Effector CD4-positive, alpha-beta T cell (primary cell): Measurements from ENCODE around the gene TRPM1.

Experiments
- DNase-seq: peaks from one replicate; pipeline ENCODE4 v3.0.0-alpha.2; 2020

The TRPM1 gene

GRCh38 chr15:31081588-31082250 lies 19.8 kb downstream of the TRPM1 start:
- no peak for DNase-seq

DNA sequence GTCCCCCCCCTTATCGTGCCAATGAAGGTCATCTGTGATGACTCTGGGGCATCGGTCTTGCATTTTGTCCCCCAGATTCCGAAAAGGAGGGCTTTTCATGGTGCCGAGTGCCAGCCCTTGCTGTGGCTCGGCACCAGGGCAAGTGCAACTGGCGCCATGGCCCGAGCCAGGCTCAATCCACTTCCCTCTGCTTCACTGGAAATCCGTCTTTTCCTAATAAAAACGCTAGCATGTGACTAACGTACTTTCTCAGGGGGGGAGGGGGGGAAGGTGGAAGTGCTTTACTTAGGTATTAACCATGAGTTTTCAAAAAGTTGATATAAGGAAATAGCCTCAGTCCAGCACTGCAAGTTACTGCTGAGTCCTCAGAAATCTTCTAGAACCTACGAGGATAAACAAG lies 20.5 kb downstream of the TRPM1 start:
- no peak for DNase-seq

DNA sequence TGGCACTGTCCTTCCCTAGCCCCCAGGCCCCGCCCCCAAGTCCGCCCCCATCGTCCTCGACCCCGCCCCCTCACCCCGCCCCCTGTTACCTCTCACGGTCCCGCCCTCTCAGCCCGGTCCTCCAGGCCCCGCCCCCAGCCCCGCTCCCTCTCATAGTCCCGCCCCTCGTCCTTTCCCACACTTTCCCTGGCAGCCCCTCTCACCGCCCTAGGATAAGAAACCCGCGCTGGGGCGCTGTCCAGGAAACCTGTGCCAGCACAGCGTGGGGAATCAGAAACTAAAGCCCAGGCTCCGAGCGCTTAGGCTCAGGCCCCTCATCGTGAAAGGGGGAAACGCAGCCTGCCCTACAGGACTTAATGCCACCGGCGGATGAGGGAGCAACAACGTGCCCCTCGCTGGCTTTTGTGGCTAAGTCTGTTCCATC lies 20.9 kb downstream of the TRPM1 start:
- no peak for DNase-seq

GRCh38 chr15:31079519-31079918 lies 22.0 kb downstream of the TRPM1 start:
- DNase-seq, result no peak

- no peak for DNase-seq
Measured at GRCh38 chr15:31078471-31078870, 23.1 kb downstream of the TRPM1 start.

DNA sequence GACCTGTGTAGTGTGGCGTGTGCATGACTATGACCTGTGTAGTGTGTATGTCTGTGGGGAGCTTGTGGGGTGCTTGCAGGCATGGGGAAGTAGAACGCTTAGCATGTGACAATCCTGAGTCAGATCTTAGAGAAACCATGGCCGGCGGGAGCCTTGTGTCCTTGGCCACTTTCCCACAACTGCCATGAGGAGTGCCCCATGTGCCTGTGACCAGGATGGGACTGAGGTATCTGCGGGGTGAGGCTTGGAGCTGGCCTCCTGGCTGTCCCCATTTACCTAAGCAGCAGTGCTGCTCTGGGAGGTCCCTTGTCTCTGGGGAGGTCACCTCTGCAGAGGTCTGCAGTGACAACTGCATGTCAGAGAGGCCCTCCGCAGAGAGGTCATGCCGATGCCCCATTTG lies 23.6 kb downstream of the TRPM1 start:
- no peak for DNase-seq

DNA sequence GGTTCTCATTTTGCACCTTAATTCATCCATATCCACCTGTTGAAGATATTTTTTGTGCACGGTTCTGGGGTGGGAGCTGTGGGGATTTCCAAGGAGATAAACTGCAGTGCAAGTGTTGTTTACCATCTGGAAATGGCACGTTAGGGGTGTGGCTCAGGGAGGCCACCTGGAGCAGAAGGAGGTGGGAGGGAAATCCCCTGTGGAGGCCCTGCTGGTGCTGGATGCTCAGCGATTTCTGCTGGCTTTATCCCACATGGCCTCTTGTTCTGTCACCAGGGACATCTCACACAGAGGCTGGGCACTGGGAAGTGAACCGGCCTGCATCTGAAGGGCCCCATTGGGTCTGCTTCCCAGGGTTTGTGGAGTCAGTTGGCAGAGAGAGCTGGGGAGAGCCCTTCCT lies 24.3 kb downstream of the TRPM1 start:
- DNase-seq, result no peak

- DNase-seq, result no peak
Measured at GRCh38 chr15:31074321-31074720, 27.2 kb downstream of the TRPM1 start.

- DNase-seq, result no peak
Measured at GRCh38 chr15:31070867-31071266, 30.7 kb downstream of the TRPM1 start.

DNA sequence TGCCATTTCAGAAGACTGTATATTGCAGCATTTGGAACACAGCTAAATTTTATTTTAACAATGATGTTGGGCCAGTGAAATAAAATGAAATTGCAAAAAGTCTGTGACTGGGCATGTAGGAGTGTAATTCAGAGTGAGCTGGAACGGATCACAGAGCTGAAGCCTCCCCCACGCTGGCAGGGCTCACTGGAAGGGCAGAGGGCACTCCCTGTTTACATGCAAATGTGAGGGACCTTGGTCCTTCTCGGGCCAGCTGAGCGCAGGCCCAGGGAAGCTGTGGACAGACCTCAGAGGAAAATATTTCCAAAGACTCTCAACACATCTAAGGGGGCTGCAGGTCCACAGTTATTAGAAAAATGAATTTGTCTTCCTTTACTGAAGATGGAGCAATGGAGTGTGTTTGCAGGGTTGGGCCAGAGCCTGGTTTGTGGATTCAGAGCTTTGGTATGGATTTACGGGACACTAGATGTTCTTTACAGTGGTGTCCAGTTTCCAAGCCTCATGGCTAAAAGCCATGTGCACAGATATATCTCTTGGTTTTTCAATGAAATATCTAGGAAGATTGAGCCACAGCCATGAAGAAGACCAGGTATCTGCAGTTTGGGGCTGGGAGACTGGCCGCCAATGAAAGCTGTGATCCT lies 32.0 kb downstream of the TRPM1 start:
- DNase-seq, result no peak

DNA sequence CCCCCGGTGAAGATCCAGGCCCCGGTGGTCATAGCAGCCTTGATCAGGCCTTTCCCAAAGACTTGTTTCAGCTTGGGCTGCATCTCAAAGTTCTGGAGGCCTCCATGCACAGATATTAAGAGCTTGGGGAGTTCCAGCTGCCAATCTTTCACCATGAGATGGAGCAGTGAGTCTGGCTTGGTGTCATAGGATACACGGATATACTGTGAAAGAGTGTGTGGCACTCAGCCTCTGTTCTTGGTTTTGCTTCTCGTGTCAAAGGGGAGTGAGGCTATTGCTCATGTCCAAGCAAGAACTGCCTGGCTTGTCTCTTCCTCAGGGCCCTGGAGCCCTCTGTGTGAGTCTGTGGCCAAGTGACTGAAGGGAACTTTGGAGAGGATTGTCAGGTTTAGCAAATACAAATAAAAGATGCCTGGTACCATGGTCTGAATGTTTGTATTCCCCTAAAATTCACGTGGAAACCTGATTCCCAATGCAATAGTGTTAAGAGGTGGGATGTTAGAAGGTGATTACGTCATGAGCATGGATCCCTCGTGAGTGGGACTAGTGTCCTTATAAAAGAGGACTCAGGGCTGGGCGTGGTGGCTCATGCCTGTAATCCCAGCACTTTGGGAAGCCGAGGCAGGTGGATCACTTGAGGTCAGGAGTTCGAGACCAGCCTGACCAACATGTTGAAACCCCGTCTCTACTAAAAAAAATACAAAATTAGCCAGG lies 33.5 kb downstream of the TRPM1 start:
- DNase-seq, result no peak

DNA sequence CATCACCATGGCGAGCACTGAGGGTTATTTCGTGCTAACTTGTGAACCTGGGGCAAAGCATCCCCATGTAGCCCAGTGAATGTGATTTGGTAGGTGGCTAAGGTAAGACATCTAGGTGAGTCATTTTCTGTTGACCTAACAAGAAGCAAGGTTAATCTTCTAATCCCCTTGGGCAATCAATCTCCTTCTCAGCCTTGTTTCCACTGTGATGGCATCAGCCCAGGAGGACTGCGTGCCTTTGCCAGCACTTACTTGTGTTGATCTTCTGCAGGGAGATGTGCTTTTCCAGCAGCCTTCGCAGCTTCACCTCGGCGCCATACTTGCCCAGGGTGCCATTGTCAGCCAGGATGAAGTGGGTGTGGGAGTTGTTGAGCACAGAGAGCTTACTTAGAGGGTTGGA lies 35.7 kb downstream of the TRPM1 start:
- no peak for DNase-seq

DNA sequence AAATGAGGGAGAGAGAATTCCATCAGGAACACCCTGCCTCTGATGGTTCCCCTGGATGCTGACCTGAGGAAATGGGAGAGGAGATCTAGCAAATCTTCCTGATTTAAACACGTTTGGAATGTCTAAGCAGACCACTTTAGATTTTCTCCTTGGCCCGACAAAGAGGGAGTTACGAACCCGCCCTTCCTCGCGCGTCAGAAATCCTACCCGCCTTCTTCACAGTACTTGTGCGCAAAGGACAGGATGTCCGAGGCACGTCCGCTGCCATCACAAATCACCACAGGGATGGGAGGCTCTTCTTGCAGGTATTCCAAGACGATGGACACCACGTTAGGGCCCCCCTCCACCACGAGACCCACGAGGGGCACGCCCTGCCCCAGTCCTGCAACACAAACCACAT lies 38.6 kb downstream of the TRPM1 start:
- DNase-seq, result no peak

DNA sequence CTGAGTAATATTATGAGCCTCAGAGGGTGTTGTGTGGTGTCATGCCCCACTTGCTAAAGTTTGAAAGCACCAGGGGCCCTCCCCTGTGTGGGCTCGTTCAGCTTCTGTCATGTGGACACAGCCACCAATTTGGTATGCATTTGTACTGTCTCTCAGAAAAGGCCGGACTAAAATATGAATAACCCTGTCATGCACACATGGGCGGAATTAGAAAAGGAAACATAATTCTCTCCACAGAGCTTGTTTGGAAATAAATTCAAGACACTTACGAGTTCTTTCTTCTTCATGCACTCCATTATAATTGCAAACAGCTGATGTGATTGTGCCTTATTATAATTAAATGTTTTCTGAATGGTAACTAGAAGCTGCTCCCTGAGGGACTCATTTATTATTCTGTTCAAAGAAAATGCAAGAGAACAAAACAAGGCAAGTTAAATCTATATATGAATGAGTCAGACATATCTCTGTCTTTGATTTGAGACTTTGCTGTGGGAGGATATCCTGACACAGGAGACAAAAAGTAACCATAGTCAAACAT lies 39.1 kb downstream of the TRPM1 start:
- DNase-seq, result no peak

- no peak for DNase-seq
Measured at GRCh38 chr15:31060429-31061140, 40.9 kb downstream of the TRPM1 start.

- DNase-seq, result no peak
Measured at GRCh38 chr15:31058236-31058962, 43.1 kb downstream of the TRPM1 start.

DNA sequence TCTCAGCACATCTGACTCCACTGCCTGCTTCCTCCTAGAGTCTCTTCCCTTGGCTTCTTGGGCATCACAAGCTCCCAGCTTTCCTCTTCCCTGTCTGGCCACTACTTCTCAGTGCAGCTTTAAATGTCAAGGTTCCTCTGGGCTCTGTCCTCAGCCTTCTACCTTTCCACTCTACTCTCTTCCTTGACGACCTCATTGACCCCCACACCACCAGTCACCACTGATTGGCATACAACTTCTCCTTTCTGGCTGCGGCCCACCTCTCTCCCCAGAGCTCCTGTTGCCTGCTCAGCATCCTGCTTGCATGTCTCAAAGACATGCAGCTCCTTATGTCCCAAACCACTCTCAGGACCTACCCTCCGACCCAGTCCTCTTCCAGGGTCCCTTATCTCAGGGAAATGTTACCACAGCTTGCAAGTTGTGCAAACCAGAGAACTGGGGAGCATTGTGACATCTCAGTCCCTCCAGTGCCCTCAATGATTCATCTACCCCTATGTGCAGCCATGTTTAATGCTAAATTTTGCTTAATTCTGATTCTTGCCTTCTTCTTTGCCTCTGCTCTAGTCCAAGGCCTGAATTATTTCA lies 49.9 kb downstream of the TRPM1 start:
- DNase-seq, result no peak

GRCh38 chr15:31050953-31051352 lies 50.6 kb downstream of the TRPM1 start:
- no peak for DNase-seq

DNA sequence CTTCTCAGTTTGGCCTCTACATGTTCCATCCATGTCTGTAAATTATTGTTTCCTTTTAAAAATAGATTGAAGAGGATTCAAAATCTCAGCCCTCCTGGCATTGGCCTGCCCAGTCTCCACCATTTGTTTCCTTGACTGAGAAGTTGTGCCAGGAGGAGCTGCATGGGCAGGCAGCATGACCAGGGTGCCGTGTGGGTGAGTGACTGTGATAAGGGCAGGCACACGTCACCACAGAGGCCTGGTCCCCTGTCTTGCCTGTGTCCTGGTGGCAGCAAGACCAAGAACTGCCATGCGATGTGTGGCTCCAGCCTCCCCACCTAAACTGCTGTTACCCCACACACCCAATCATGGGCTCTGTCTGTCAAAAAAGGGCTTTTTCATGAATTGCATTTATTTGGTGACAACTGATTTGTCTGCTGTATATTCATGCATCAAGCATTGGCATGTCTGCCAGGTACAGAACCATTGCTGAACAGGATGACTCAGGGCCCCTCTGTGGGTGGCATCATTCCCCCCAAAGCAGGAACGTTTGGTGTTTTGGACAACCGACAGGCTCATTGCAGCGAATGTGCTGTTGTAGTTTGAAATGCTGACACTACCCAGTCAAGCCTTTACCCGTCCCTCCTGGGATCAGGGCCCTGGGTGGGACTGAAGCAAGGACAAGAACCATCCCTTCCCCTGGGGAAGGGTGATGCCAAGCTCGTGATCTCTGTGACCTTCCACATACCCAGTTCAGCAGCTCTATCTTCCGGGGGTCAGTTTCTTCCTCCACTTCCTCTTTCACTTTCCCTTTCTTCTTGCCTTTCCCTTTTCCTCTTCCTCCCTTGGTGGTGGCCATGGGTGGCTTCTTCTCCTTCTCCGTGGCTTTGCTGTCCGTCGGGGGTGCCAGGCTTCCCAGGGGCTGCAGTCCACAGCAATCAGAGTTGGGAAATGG lies 51.6 kb downstream of the TRPM1 start:
- no peak for DNase-seq

DNA sequence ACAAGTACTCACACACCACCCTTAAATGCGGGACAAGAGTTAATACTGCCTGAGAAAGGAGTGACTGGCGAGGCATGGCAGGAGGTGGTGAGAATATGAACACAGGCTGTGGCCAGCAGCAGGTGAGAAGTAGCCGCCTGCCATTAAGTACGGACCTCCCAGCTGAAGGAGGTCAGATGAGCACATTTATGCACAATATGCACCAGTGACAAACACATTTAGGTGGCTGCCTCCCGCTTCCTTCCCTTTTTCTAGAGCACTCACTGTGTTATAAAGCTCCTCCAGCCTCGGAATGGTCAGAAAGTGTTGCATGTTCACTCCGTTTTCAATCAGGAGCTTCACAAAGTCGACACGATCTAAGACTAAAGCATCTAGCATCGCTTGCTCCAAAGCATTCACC lies 52.4 kb downstream of the TRPM1 start:
- DNase-seq, result no peak

DNA sequence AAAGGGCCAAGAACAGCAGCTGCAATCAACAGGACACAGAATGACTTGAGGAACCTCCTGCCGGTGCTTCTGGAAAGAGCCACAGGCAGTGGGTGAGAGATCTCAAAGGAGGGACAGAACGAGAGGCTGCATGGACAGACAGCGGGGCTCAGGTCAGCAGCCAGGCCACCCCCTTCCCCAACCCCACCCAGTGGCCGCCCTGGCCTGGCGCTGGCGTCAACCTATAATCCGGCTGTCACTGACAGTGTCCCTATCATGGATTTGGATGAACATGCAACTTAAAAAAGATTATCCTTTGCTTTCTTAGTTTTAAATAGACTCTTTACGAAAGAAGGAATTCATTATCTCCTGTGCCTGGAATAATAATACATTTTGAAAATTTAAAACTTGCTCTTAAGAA lies 54.1 kb downstream of the TRPM1 start:
- DNase-seq, result no peak
